Endothelial cell of umbilical vein (primary cell): ENCODE data around the gene CD207. TPM values are rescaled to one million over a fixed set of nuclear protein-coding genes. Genes with fewer than 3 reads are reported as not detected.

ENCODE experiments used
- BruUV-seq: library from RNA; stranded (reverse); fragments of 400-500 nt; replicated peaks from 2 replicates; lab custom pipeline; 2021; lab: Mats Ljungman, UMichigan
- CTCF ChIA-PET: fragments of 300-600, 350-600 bp; sonication (Branson Sonifier 250); formaldehyde crosslinking; loops from one replicate; lab custom pipeline; 2021; ENCODE audit warnings: antibody characterized with exemption, inconsistent platforms; lab: Charles Lee
- POLR2A ChIA-PET: fragments of 300-600, 350-600 bp; sonication (Branson Sonifier 250); formaldehyde crosslinking; loops from one replicate; lab custom pipeline; 2021; ENCODE audit warnings: antibody characterized with exemption, inconsistent platforms; lab: Charles Lee
- DNase-seq: peaks from one replicate; pipeline ENCODE4 v3.0.0-alpha.2; 2011; ENCODE audit warnings: low read depth, low spot score
- FAIRE-seq: peaks from 2 replicates; lab custom pipeline; 2011; peaks lifted over from hg19 to GRCh38; lab: Jason Lieb, UNC
- H2AFZ ChIP-seq: 2 replicates; pipeline ENCODE4 v1.6.0; 2012; ENCODE audit warnings: low read depth, low read length, control low read depth, inconsistent platforms
- H3K27ac ChIP-seq: 2 replicates; pipeline ENCODE4 v1.5.1; 2011; ENCODE audit warnings: low read depth, mild to moderate bottlenecking, control low read depth, low read length, moderate library complexity; ENCODE audit not compliant: insufficient read depth
- H3K27me3 ChIP-seq, 2 experiments: 2 replicates each; pipeline versions ENCODE4 v1.6.0 to v1.6.1; 2011; ENCODE audit warnings: low read length in 2 of 2, mixed read lengths in 1 of 2; ENCODE audit not compliant: control insufficient read depth in 2 of 2, insufficient read depth in 2 of 2
- H3K36me3 ChIP-seq, 2 experiments: 2 replicates in 1 of 2; 3 replicates in 1 of 2; pipeline ENCODE4 v1.5.1; 2011; ENCODE audit warnings: low read length in 2 of 2, mild to moderate bottlenecking in 1 of 2, moderate library complexity in 1 of 2; ENCODE audit not compliant: control insufficient read depth in 2 of 2, insufficient read depth in 2 of 2; ENCODE audit errors: extremely low read depth in 1 of 2
- H3K4me1 ChIP-seq: 3 replicates; pipeline ENCODE4 v1.5.1; 2011; ENCODE audit warnings: mild to moderate bottlenecking, low read length; ENCODE audit not compliant: control insufficient read depth, insufficient read depth; ENCODE audit errors: extremely low read depth
- H3K4me2 ChIP-seq: 2 replicates; pipeline ENCODE4 v1.6.1; 2011; ENCODE audit warnings: low read length, control low read depth, mixed read lengths; ENCODE audit not compliant: insufficient read depth
- H3K4me3 ChIP-seq, 3 experiments: fragments of 200-600 bp in 1 of 3; sonication (generic), shearing (Covaris generic) in 1 of 3; replicated peaks in 1 of 3; 2 replicates each; pipeline ENCODE4 v1.5.1; 2011 to 2016; ENCODE audit warnings: control low read depth in 3 of 3, low read length in 3 of 3, mild to moderate bottlenecking in 2 of 3, inconsistent platforms in 1 of 3, low read depth in 1 of 3, moderate library complexity in 1 of 3; ENCODE audit not compliant: insufficient read depth in 1 of 3
- H3K79me2 ChIP-seq: 2 replicates; pipeline ENCODE4 v1.6.0; 2012; ENCODE audit warnings: low read length, inconsistent platforms; ENCODE audit not compliant: control insufficient read depth, insufficient read depth
- H3K9ac ChIP-seq: replicated peaks from 2 replicates; pipeline ENCODE3; 2011; ENCODE audit warnings: low read length, control low read depth; ENCODE audit not compliant: insufficient read depth; ENCODE audit errors: extremely low read depth
- H3K9me1 ChIP-seq: replicated peaks from 3 replicates; pipeline ENCODE4 v1.6.0; 2011; ENCODE audit warnings: mild to moderate bottlenecking, low read length; ENCODE audit not compliant: control insufficient read depth, insufficient read depth; ENCODE audit errors: extremely low read depth
- H3K9me3 ChIP-seq: replicated peaks from 2 replicates; pipeline ENCODE4 v1.5.1; 2012; ENCODE audit warnings: low read length, inconsistent platforms; ENCODE audit not compliant: control insufficient read depth, insufficient read depth
- H4K20me1 ChIP-seq: replicated peaks from 2 replicates; pipeline ENCODE3; 2011; ENCODE audit warnings: mild to moderate bottlenecking, low read length; ENCODE audit not compliant: control insufficient read depth, insufficient read depth; ENCODE audit errors: extremely low read depth
- CTCF ChIP-seq, 2 donors: IDR thresholded peaks; 1 replicate in 1 of 2; 2 replicates in 1 of 2; pipeline ENCODE4 v1.5.1; 2011; ENCODE audit warnings: low read length in 2 of 2, mild to moderate bottlenecking in 2 of 2, moderate library complexity in 2 of 2, control low read depth in 1 of 2, inconsistent platforms in 1 of 2, low read depth in 1 of 2; ENCODE audit not compliant: insufficient read depth in 1 of 2; ENCODE audit errors: extremely low read depth in 1 of 2
- FOS ChIP-seq: IDR thresholded peaks from 2 replicates; pipeline ENCODE4 v1.6.1; 2011; ENCODE audit warnings: mild to moderate bottlenecking, low read length, moderate library complexity, borderline replicate concordance; ENCODE audit not compliant: insufficient read depth
- GATA2 ChIP-seq: IDR thresholded peaks from 2 replicates; pipeline ENCODE4 v1.7.0; 2011; ENCODE audit warnings: low read depth, mild to moderate bottlenecking, moderate library complexity, mixed read lengths, low read length; ENCODE audit not compliant: insufficient read length, insufficient read depth
- JUN ChIP-seq: IDR thresholded peaks from 2 replicates; pipeline ENCODE4 v1.6.1; 2011; ENCODE audit warnings: borderline replicate concordance, low read depth; ENCODE audit not compliant: insufficient read length, insufficient read depth
- MAX ChIP-seq: IDR thresholded peaks from 2 replicates; pipeline ENCODE4 v1.6.1; 2011; ENCODE audit not compliant: insufficient read depth, insufficient read length
- POLR2A ChIP-seq: IDR thresholded peaks from 2 replicates; pipeline ENCODE4 v1.6.1; 2012; ENCODE audit warnings: low read depth, mild to moderate bottlenecking, control low read depth, low read length
- POLR2AphosphoS5 ChIP-seq: IDR thresholded peaks from 2 replicates; pipeline ENCODE4 v1.6.1; 2012; ENCODE audit warnings: low read depth, mild to moderate bottlenecking, control low read depth, low read length, moderate library complexity; ENCODE audit not compliant: insufficient read depth
- dilution Hi-C: fragments of 300-500 bp; cut with MboI; formaldehyde crosslinking; loops from one replicate; pipeline ENCODE4 v1.15.0; 2019; ENCODE audit warnings: low sequenced_read_pairs; ENCODE audit not compliant: extremely low pct_ligation_motif_present
- intact Hi-C: fragments of 100-400 bp; cut with micrococcal nuclease; formaldehyde crosslinking; loops from one replicate; pipeline ENCODE4 v1.10.0; 2022
- polyA plus RNA-seq, 4 experiments: library from polyadenylated mRNA; depleted of rRNA in 3 of 4; stranded (reverse) in 3 of 4; unstranded in 1 of 4; fragments of >200 nt; gene quantifications; 2 replicates each; pipeline versions ENCODE4 v1.2.1 to v1.2.3, GENCODE V29; 2011 to 2012; ENCODE audit warnings: missing spikeins in 1 of 4
- total RNA-seq: library from RNA; stranded (reverse); gene quantifications from 2 replicates; pipeline ENCODE4 v1.2.3, GENCODE V29; 2021

Gene CD207
- total and polyA plus RNA-seq, 2 donors (not counting 3 experiments of a cell fraction or from before 2014, with no cell fraction given) = not detected

DNA sequence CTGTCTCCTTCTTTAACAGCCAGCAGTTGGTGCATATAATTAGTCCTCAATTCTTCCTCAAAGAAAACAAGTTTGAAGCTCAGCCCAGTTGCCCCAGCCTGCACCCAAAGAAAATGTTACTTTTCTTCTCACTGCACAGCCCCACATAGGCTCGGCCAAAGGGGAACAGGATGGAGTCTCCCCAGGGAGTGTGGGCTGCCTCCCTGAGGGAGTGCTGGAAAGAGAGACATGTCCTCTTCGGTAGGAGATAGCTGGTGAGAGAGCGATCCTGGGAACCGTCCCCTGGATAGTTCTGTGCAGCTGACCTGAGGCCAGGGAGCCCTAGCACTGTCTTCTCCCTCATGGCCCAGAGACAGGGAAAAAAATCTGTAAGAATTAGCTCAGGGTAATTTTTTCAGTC lies 37.9 kb upstream of the CD207 start:
- ChIA-PET CTCF (interaction anchor here (0.9 to 11.8 kb wide), 8 partner anchors 10 to 569 kb away, joined by 3 to 328 read pairs (median 6); no protein-coding TSS in a partner anchor), POLR2A (no interaction called here)
- H3K27me3 ChIP-seq = peaks cover 19 to 28% of the 10 kb centered on the region in 2 experiments
- no peak overlapping the region for H3K4me3 ChIP-seq
- H2AFZ ChIP-seq = no peak overlapping the region
- TF ChIP-seq MAX = no peak
- TF ChIP-seq FOS = no peak
- TF ChIP-seq POLR2A = no peak
- TF ChIP-seq CTCF (IDR thresholded peaks at IDR 0.05; ENCODE audit: extremely low read depth in 1 of 2, insufficient read depth in 1 of 2, low read depth in 1 of 2, low read length in 2 of 2) = no peak
- no peak for TF ChIP-seq GATA2
- TF ChIP-seq JUN = no peak
- no peak for TF ChIP-seq POLR2AphosphoS5
- H3K4me1 ChIP-seq = peaks cover 2% of the 10 kb centered on the region
- no peaks in the 10 kb centered on the region for H4K20me1 ChIP-seq
- no peak for FAIRE-seq
- dilution Hi-C loops = no loop called here
- H3K27ac ChIP-seq = no peak overlapping the region
- DNase-seq = no peak
- BruUV-seq = no TSS peak
- H3K36me3 ChIP-seq = no peaks in the 10 kb centered on the region
- H3K9me1 ChIP-seq = no peaks in the 10 kb centered on the region
- no peaks in the 10 kb centered on the region for H3K79me2 ChIP-seq
- intact Hi-C loops = no loop called here
- H3K9ac ChIP-seq = no peak overlapping the region
- no peaks in the 10 kb centered on the region for H3K9me3 ChIP-seq
- H3K4me2 ChIP-seq = no peak overlapping the region
